K562 (cell line): ENCODE data around the gene QPRT. TPM values are rescaled to one million over a fixed set of nuclear protein-coding genes. Genes with fewer than 3 reads are reported as not detected.

Experiments
- ATF2 ChIP-seq: sonication (generic); formaldehyde crosslinking; IDR thresholded peaks from 2 replicates; pipeline ENCODE4 v1.8.1; 2022; ENCODE audit warnings: missing genetic modification reagents
- ATF3 ChIP-seq, 2 experiments: fragments of 450-650 bp in 1 of 2; sonication (generic) in 1 of 2; formaldehyde crosslinking in 1 of 2; IDR thresholded peaks in 1 of 2; conservative IDR thresholded peaks in 1 of 2; 2 replicates each; pipeline versions ENCODE4 v1.6.1 to v1.8.1; 2016 to 2023; ENCODE audit warnings: mild to moderate bottlenecking in 2 of 2, moderate library complexity in 2 of 2, inconsistent platforms in 1 of 2, missing genetic modification reagents in 1 of 2
- CHD1 ChIP-seq: fragments of 200-600 bp; sonication (generic); IDR thresholded peaks from one replicate; pipeline ENCODE4 v1.6.1; 2012; ENCODE audit warnings: mild to moderate bottlenecking, moderate library complexity, low read length, inconsistent platforms
- CHD2 ChIP-seq: IDR thresholded peaks from 2 replicates; pipeline ENCODE4 v1.6.1; 2011; ENCODE audit warnings: low read depth, low read length
- EHMT2 ChIP-seq: fragments of 450-650 bp; IDR thresholded peaks from 2 replicates; pipeline ENCODE4 v1.6.1; 2018; ENCODE audit warnings: antibody characterized with exemption
- GABPB1 ChIP-seq: sonication (generic); formaldehyde crosslinking; IDR thresholded peaks from 2 replicates; pipeline ENCODE4 v1.8.0; 2022; ENCODE audit warnings: mild to moderate bottlenecking, missing genetic modification reagents
- HLTF ChIP-seq: fragments of 450-650 bp; IDR thresholded peaks from 2 replicates; pipeline ENCODE4 v1.6.1; 2016
- NCOA1 ChIP-seq: fragments of 450-650 bp; IDR thresholded peaks from 2 replicates; pipeline ENCODE4 v1.6.1; 2016; ENCODE audit warnings: low read depth
- NEUROD1 ChIP-seq: fragments of 150-350 bp; IDR thresholded peaks from 2 replicates; pipeline ENCODE4 v1.6.1; 2014; ENCODE audit warnings: borderline replicate concordance, low read length, low read depth; ENCODE audit not compliant: partially characterized antibody
- NFE2 ChIP-seq: IDR thresholded peaks from 2 replicates; pipeline ENCODE4 v1.6.1; 2014; ENCODE audit warnings: antibody characterized with exemption, low read depth
- NRF1 ChIP-seq, 2 experiments: fragments of 450-650 bp; IDR thresholded peaks in 1 of 2; conservative IDR thresholded peaks in 1 of 2; 2 replicates each; pipeline ENCODE4 v1.6.1; 2014; ENCODE audit warnings: mild to moderate bottlenecking in 2 of 2
- RBBP5 ChIP-seq: fragments of 200-600 bp; sonication (generic); IDR thresholded peaks from 2 replicates; pipeline ENCODE4 v1.6.1; 2012; ENCODE audit warnings: borderline replicate concordance, mild to moderate bottlenecking, low read length, control low read depth, inconsistent platforms; ENCODE audit not compliant: insufficient read depth, poor library complexity, severe bottlenecking
- SAFB2 ChIP-seq: fragments of 200-400 bp; formaldehyde crosslinking; IDR thresholded peaks from 2 replicates; pipeline ENCODE4 v1.6.1; 2018; ENCODE audit warnings: borderline replicate concordance, low read length, low read depth, moderate library complexity; ENCODE audit not compliant: severe bottlenecking
- SRSF9 ChIP-seq: fragments of 200-400 bp; formaldehyde crosslinking; IDR thresholded peaks from 2 replicates; pipeline ENCODE4 v1.6.1; 2017; ENCODE audit warnings: low read depth, low read length, borderline replicate concordance
- TBL1XR1 ChIP-seq, 2 experiments: IDR thresholded peaks; 2 replicates each; pipeline ENCODE4 v1.6.1; 2012; ENCODE audit warnings: improper control_type of control experiment in 2 of 2, low read length in 2 of 2, mild to moderate bottlenecking in 1 of 2
- U2AF2 ChIP-seq: fragments of 200-400 bp; formaldehyde crosslinking; optimal IDR thresholded peaks from 2 replicates; pipeline ENCODE3; 2017; ENCODE audit warnings: low read depth, mild to moderate bottlenecking, low read length
- ZNF518B ChIP-seq: fragments of 250-450 bp; sonication (Bioruptor Pico); IDR thresholded peaks from 2 replicates; pipeline ENCODE4 v1.5.0; 2021; ENCODE audit warnings: mild to moderate bottlenecking, moderate library complexity
- ZNF696 ChIP-seq: fragments of 250-450 bp; sonication (Bioruptor Pico); conservative IDR thresholded peaks from 2 replicates; pipeline ENCODE4 v1.4.0; 2020; ENCODE audit warnings: mild to moderate bottlenecking, moderate library complexity
- ZNF717 ChIP-seq: fragments of 250-450 bp; sonication (Bioruptor Pico); IDR thresholded peaks from 2 replicates; pipeline ENCODE4 v1.5.0; 2021
- ZSCAN29 ChIP-seq: fragments of 450-650 bp; IDR thresholded peaks from 2 replicates; pipeline ENCODE4 v1.6.1; 2017
- polyA plus RNA-seq, 8 experiments: library from polyadenylated mRNA; depleted of rRNA in 4 of 8; stranded (reverse) in 5 of 8; unstranded in 3 of 8; fragments of >200 nt; fragmentation: Nextera tagmentation in 2 of 8; fragmentation: Illumina TruSeq in 1 of 8; extraction: Ambion mirVana in 2 of 8; extraction: Trizol in 1 of 8; gene quantifications; 2 replicates each; pipeline versions ENCODE4 v1.2.1 to v1.2.3, GENCODE V29; 2011 to 2014; ENCODE audit warnings: inconsistent platforms in 1 of 8, missing spikeins in 1 of 8
- total RNA-seq, 7 experiments: library from RNA; depleted of rRNA in 6 of 7; stranded (reverse); fragments of >200 nt in 6 of 7; fragmentation: Illumina TruSeq in 2 of 7; extraction: Trizol in 2 of 7; gene quantifications; 2 replicates each; pipeline versions ENCODE4 v1.2.1 to v1.2.3, GENCODE V29; 2011 to 2021; ENCODE audit warnings: low replicate concordance in 1 of 7
- TF ChIP-seq, protein P1 (sequence below): sonication (generic); formaldehyde crosslinking; IDR thresholded peaks from 2 replicates; pipeline ENCODE4 v1.8.0; 2022; ENCODE audit warnings: mild to moderate bottlenecking, missing genetic modification reagents

The QPRT gene
- total and polyA plus RNA-seq, 9 of the 15 experiments (the other 6 are each of a cell fraction or from before 2014, with no cell fraction given): 7.7 to 112 (median 64.1) TPM

DNA sequence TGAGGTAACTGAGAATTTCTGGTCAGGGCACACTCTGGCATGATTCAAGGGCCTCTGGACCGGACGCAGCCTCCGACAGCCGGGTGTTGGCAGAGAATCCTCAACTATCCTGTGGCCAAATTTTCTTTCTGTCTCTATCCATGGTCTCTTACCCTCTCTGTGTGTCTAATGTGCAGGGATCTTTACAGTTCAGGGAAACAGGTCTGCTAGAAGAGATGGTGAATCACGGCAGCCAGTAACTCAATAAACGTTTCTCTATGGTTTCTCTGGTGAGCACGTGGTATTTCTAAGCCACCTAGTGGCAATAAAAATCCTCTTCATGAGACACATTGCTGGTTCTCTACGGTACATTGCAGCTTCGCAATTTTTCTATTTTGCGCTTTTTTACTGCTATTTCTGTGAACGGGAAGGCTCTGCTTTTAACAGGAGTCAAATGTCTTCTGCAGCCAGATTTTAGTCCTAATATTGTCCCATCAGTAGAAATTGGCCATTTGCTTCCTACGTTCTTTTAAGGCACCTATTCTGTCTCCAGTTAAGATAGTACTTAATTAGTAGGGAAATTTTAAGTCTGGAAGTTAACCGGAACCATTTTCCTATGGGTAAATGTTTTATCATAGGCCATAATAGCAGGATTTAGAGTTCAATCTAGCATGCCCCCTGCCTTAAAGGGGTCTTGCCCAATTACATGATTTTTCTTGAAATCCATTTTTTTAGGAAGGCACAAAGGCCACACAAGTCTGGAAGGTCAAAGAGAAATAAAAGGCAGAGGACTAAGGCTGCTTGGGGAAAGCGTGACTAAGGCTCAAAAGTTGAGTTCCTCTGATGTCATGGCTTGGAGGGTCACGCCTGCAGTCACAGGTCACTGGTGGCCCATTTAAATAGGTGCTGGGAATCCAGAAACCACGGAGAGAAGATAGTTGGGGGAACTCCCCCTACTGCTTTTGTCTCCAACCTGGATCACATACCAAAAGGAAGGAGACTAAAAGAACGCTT lies 31.5 kb downstream of the QPRT start (continued):
- no peak for TF ChIP-seq ZNF518B (CRISPR knock-in tag)
- no peak for TF ChIP-seq SRSF9
- TF ChIP-seq ZNF717: no peak
- peak; percentile 18; the same call in 1 of the 2 replicates for TF ChIP-seq NFE2
- no peak for TF ChIP-seq TBL1XR1 (IDR thresholded peaks at IDR 0.05; ENCODE audit: low read length in 2 of 2)
- no peak for TF ChIP-seq GABPB1
- TF ChIP-seq, protein P1, sequence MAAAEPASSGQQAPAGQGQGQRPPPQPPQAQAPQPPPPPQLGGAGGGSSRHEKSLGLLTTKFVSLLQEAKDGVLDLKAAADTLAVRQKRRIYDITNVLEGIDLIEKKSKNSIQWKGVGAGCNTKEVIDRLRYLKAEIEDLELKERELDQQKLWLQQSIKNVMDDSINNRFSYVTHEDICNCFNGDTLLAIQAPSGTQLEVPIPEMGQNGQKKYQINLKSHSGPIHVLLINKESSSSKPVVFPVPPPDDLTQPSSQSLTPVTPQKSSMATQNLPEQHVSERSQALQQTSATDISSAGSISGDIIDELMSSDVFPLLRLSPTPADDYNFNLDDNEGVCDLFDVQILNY (CRISPR knock-in tag): no peak
- no peak for TF ChIP-seq SAFB2
- peak; percentile 28; the same call in 1 of the 2 replicates for TF ChIP-seq ATF3 (IDR thresholded peaks at IDR 0.05)
- no peak for TF ChIP-seq ATF3 (CRISPR knock-in tag; conservative IDR thresholded peaks at IDR 0.05)
- TF ChIP-seq CHD2: no peak
- no peak for TF ChIP-seq NCOA1
- no peak for TF ChIP-seq RBBP5
- no peak for TF ChIP-seq HLTF
- no peak for TF ChIP-seq ZSCAN29
- TF ChIP-seq ZNF696 (CRISPR knock-in tag): no peak
- no peak for TF ChIP-seq NEUROD1
- no peak for TF ChIP-seq CHD1
- no peak for TF ChIP-seq ATF2 (CRISPR knock-in tag)
- TF ChIP-seq U2AF2: no peak
- no peak for TF ChIP-seq NRF1 (conservative IDR thresholded peaks at IDR 0.05 in 1 of 2, IDR thresholded peaks at IDR 0.05 in 1 of 2)
- no peak for TF ChIP-seq EHMT2
